Ishikawa (cell line): ENCODE results near the gene NDUFB10.

ENCODE experiments used
- CEBPB ChIP-seq: IDR thresholded peaks from 2 replicates; pipeline ENCODE4 v1.6.1; 2012
- CREB1 ChIP-seq: IDR thresholded peaks from 2 replicates; pipeline ENCODE4 v1.6.1; 2012; ENCODE audit warnings: low read depth
- EGR1 ChIP-seq: IDR thresholded peaks from 2 replicates; pipeline ENCODE4 v1.6.1; 2012
- EP300 ChIP-seq: IDR thresholded peaks from 2 replicates; pipeline ENCODE4 v1.6.1; 2012; ENCODE audit warnings: borderline replicate concordance
- FOXM1 ChIP-seq: IDR thresholded peaks from 2 replicates; pipeline ENCODE4 v1.6.1; 2012; ENCODE audit warnings: low read depth, borderline replicate concordance
- NFIC ChIP-seq: IDR thresholded peaks from 2 replicates; pipeline ENCODE4 v1.6.1; 2012
- RAD21 ChIP-seq: IDR thresholded peaks from 2 replicates; pipeline ENCODE4 v1.6.1; 2012; ENCODE audit warnings: low read depth
- TAF1 ChIP-seq: IDR thresholded peaks from 2 replicates; pipeline ENCODE4 v1.6.1; 2012; ENCODE audit warnings: low read depth, mild to moderate bottlenecking
- TCF12 ChIP-seq: IDR thresholded peaks from 2 replicates; pipeline ENCODE4 v1.6.1; 2012; ENCODE audit warnings: low read depth
- TEAD4 ChIP-seq: IDR thresholded peaks from 2 replicates; pipeline ENCODE4 v1.6.1; 2012
- YY1 ChIP-seq: IDR thresholded peaks from 2 replicates; pipeline ENCODE4 v1.6.1; 2012; ENCODE audit warnings: low read depth
- ZBTB7A ChIP-seq: IDR thresholded peaks from 2 replicates; pipeline ENCODE4 v1.6.1; 2012; ENCODE audit warnings: low read depth
- TF ChIP-seq, protein P1 (sequence below): IDR thresholded peaks from 2 replicates; pipeline ENCODE4 v1.6.1; 2012
- TF ChIP-seq, protein P2 (sequence below): IDR thresholded peaks from 2 replicates; pipeline ENCODE4 v1.6.1; 2012; ENCODE audit warnings: low read depth, mild to moderate bottlenecking
- TF ChIP-seq, protein P3 (sequence below): IDR thresholded peaks from 2 replicates; pipeline ENCODE4 v1.6.1; 2012

The NDUFB10 gene

DNA sequence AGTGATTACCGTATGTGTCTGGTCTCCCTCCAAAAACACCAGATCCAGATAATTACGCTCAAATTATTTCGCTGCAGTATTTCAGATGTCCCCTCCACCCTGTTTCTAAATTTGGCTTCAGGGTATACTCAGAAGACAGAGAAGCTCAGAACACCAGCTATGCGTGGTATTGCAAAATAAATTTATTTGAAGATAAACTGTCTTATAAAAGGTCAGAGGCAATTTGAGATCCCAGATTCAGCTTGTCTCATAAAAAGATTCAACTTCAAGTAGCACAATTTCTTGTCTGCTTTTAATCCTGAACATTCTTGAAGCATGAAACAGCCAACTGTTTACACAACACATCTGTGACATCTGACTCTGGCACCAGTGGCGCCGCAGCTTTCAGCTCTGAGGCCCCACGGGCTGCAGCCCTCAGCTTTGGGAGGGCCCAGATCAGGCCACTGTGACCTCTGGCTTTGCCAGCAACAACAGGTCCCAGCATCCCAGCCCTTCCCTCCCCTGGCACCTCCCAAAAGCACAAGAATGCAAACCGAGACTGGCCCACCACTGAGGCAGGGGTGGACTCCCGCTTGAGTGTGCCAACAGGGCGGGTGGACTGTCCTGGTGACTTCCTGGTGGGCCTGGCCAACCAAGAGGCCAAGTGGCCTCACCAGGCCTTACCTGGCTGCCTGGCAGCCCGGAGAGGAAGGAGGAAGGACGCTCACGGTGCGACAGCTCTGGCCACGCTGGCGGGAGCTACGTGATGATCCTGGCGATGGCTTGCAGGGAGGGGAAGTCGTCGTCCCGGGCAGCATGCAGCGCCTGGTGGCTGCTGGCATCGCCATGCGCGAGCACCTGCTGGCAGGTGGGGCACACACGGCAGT, 38.4 kb downstream of the NDUFB10 start:
- TF ChIP-seq, protein P1, sequence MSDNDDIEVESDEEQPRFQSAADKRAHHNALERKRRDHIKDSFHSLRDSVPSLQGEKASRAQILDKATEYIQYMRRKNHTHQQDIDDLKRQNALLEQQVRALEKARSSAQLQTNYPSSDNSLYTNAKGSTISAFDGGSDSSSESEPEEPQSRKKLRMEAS, result no peak
- TF ChIP-seq EGR1 (no peak), CEBPB (no peak), RAD21 (no peak), FOXM1 (no peak), TAF1 (no peak), TCF12 (no peak), TEAD4 (no peak), ZBTB7A (no peak), CREB1 (no peak)
- TF ChIP-seq, protein P2, sequence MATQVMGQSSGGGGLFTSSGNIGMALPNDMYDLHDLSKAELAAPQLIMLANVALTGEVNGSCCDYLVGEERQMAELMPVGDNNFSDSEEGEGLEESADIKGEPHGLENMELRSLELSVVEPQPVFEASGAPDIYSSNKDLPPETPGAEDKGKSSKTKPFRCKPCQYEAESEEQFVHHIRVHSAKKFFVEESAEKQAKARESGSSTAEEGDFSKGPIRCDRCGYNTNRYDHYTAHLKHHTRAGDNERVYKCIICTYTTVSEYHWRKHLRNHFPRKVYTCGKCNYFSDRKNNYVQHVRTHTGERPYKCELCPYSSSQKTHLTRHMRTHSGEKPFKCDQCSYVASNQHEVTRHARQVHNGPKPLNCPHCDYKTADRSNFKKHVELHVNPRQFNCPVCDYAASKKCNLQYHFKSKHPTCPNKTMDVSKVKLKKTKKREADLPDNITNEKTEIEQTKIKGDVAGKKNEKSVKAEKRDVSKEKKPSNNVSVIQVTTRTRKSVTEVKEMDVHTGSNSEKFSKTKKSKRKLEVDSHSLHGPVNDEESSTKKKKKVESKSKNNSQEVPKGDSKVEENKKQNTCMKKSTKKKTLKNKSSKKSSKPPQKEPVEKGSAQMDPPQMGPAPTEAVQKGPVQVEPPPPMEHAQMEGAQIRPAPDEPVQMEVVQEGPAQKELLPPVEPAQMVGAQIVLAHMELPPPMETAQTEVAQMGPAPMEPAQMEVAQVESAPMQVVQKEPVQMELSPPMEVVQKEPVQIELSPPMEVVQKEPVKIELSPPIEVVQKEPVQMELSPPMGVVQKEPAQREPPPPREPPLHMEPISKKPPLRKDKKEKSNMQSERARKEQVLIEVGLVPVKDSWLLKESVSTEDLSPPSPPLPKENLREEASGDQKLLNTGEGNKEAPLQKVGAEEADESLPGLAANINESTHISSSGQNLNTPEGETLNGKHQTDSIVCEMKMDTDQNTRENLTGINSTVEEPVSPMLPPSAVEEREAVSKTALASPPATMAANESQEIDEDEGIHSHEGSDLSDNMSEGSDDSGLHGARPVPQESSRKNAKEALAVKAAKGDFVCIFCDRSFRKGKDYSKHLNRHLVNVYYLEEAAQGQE, result no peak
- TF ChIP-seq, protein P3, sequence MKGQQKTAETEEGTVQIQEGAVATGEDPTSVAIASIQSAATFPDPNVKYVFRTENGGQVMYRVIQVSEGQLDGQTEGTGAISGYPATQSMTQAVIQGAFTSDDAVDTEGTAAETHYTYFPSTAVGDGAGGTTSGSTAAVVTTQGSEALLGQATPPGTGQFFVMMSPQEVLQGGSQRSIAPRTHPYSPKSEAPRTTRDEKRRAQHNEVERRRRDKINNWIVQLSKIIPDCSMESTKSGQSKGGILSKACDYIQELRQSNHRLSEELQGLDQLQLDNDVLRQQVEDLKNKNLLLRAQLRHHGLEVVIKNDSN, result no peak

DNA sequence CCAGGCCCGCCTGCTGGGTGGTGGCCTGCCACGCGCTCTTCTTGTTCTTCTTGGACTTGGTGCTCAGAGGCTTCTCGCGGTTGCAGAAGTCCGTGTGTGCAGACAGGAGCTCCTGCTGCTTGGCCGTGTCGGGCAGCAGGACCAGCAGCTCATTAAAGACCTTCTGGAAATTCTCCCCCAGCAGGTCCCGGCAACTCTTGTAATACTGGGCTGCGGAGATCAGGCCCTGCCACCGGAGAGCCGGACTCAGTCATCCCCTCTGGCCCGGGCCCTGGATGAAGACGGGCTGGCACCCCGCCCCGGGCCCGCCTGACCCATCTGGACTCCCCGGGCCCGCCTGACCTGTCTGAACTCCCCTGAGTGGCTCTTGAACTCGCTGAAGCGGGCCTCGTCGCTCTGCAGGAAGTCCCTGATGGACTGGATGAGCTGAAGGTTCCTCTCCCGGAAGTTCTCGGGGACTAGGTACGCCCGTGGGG, 39.1 kb downstream of the NDUFB10 start:
- TF ChIP-seq EP300, result no peak
- TF ChIP-seq YY1, result no peak
- TF ChIP-seq, protein P3, result no peak
- no peak for TF ChIP-seq ZBTB7A
- no peak for TF ChIP-seq TAF1
- no peak for TF ChIP-seq TEAD4
- no peak for TF ChIP-seq FOXM1

DNA sequence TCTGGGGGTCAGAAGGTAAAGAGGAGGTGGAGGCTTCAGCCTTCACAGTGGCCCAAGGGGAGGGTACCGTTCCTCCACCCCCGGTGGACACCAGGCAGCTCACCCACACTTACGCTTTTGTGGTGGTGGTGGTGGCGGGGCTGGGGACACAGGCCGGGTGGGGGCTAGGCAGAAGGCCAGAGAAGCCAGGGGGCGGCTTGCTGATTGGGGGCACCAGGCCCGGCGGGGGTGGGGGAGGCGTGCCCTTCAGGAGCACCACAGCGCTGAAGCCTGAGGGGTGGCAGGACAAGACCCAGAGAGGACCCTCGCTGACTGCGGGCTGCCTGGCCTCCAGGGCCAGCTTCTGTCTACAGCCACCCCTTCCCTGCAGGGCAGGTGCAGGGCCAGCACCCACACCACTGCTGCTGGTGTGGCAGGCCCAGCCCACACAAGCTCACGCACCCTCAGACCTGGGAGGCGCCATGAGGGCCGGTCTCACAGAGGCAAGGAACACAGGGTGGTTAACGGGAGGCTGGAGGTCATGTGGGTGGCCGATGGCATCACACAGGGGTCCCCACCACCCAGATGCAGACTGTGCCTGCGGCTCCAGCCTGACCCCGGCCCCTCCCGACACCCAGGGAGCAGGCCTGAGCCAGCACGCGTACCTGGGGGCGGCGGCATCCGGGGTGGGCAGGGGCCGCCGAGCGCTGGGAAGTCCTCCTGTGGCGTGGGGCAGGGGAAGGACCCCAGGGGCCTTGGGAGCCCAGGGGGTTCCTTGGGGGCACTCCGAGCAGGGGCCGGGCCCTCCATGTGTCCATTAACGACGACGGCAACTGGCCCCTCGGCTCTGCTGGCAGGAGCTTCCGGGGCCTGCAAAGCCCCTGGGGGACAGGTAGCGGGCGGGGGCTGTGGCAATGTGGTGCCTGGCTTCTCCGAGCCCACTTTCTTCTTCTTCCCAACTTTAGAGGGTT, 39.8 kb downstream of the NDUFB10 start:
- TF ChIP-seq NFIC, result no peak
- TF ChIP-seq RAD21, result no peak
- TF ChIP-seq, protein P2, result no peak
- TF ChIP-seq TCF12, result no peak
- no peak for TF ChIP-seq CREB1
- no peak for TF ChIP-seq CEBPB
- no peak for TF ChIP-seq TEAD4
- no peak for TF ChIP-seq EP300
- TF ChIP-seq, protein P1, result no peak
- no peak for TF ChIP-seq YY1
- no peak for TF ChIP-seq TAF1
- no peak for TF ChIP-seq ZBTB7A
- TF ChIP-seq, protein P3, result no peak

DNA sequence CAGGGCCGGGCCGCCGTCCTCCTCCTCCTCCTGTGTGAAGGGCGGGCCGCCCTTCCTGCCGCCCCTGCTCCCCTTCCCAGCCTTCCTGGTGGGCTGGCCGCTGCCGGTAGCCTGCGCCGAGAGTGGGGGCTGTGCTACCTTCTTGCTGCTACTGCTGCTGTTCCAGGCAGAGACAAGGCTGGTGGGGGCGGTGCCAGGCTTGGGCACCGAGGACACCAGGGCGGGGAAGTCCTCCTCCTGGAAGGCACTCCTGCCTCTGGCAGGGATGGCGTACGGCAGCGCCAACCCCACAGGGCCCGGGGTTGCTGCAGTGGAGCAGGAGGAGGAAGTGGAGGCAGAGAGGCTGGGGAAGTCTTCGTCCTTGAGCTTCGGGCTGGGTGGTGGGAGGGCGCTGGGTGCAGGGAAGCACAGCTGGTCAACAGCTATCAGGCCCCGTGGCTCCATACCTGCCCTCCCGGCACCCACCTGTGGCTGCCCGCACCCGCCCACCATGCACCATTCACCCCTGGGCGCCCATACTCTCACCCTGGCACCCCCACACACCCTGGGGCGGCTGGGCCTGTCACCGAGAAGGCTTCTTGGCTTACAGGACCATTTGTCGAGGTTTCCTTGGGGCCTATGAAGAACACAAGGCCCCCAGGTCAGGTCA, 40.7 kb downstream of the NDUFB10 start:
- TF ChIP-seq ZBTB7A (no peak), CEBPB (no peak), EP300 (no peak), EGR1 (no peak), RAD21 (no peak), YY1 (no peak), CREB1 (no peak)
- TF ChIP-seq, protein P3, result no peak
- TF ChIP-seq, protein P1, result no peak
